A673 (cell line): ENCODE data around the gene CBL. TPM values are rescaled to one million over a fixed set of nuclear protein-coding genes. Genes with fewer than 3 reads are reported as not detected.
"Not testable (repeated sequence)": the region's sequence is repeated elsewhere in the genome, so short reads cannot be mapped to it uniquely, and the experiment has no call there.

Experiments used
- BruUV-seq: library from RNA; stranded (reverse); fragments of 400-500 nt; replicated peaks from 2 replicates; lab custom pipeline; 2021; lab: Mats Ljungman, UMichigan
- CTCF ChIA-PET: fragments of 300-600 bp; sonication (Branson Sonifier 250); formaldehyde crosslinking; loops from one replicate; lab custom pipeline; 2022; ENCODE audit warnings: antibody characterized with exemption; lab: Charles Lee
- POLR2A ChIA-PET: fragments of 300-600 bp; sonication (Branson Sonifier 250); formaldehyde crosslinking; loops from one replicate; lab custom pipeline; 2022; ENCODE audit warnings: antibody characterized with exemption; ENCODE audit not compliant: low non-redundant PET; lab: Charles Lee
- DNase-seq: peaks from one replicate; pipeline ENCODE4 v3.0.0-alpha.2; 2015; ENCODE audit warnings: low spot score
- H3K27ac ChIP-seq: fragments of 200-600 bp; sonication (generic); 2 replicates; pipeline ENCODE4 v1.5.1; 2016; ENCODE audit warnings: mixed run types, low read depth, mild to moderate bottlenecking, mixed read lengths, antibody characterized with exemption, low read length; ENCODE audit not compliant: poor library complexity, severe bottlenecking
- H3K27me3 ChIP-seq: fragments of 200-600 bp; sonication (generic); replicated peaks from 2 replicates; pipeline ENCODE4 v1.6.1; 2017; ENCODE audit warnings: mixed run types, low read depth, mild to moderate bottlenecking, mixed read lengths, antibody characterized with exemption, low read length; ENCODE audit not compliant: insufficient read depth, poor library complexity
- H3K36me3 ChIP-seq: fragments of 200-600 bp; sonication (generic); 2 replicates; pipeline ENCODE4 v1.6.1; 2016; ENCODE audit warnings: mixed run types, mild to moderate bottlenecking, mixed read lengths, antibody characterized with exemption, low read length; ENCODE audit not compliant: insufficient read depth, poor library complexity, severe bottlenecking
- H3K4me1 ChIP-seq: fragments of 200-600 bp; sonication (generic); 2 replicates; pipeline ENCODE4 v1.6.1; 2017; ENCODE audit warnings: mixed run types, mild to moderate bottlenecking, mixed read lengths, antibody characterized with exemption, low read length; ENCODE audit not compliant: insufficient read depth, poor library complexity, severe bottlenecking
- H3K4me3 ChIP-seq: fragments of 200-600 bp; sonication (generic); 2 replicates; pipeline ENCODE4 v1.5.1; 2016; ENCODE audit warnings: low read depth, mixed run types, mild to moderate bottlenecking, mixed read lengths, low read length; ENCODE audit not compliant: poor library complexity, severe bottlenecking
- H3K9me3 ChIP-seq: fragments of 200-600 bp; sonication (generic); 2 replicates; pipeline ENCODE4 v1.6.1; 2016; ENCODE audit warnings: mixed run types, low read depth, mild to moderate bottlenecking, mixed read lengths, antibody characterized with exemption, low read length; ENCODE audit not compliant: poor library complexity, severe bottlenecking
- CTCF ChIP-seq: fragments of 300-800, 200-600 bp; sonication (generic); conservative IDR thresholded peaks from 2 replicates; pipeline ENCODE4 v1.5.1; 2017; ENCODE audit warnings: low read depth, mild to moderate bottlenecking, antibody characterized with exemption, low read length, moderate library complexity, mixed read lengths
- EZH2 ChIP-seq: fragments of 200-600 bp; sonication (generic); IDR thresholded peaks from 2 replicates; pipeline ENCODE4 v1.6.1; 2017; ENCODE audit warnings: borderline replicate concordance, low read depth, mild to moderate bottlenecking, mixed read lengths, antibody characterized with exemption, low read length; ENCODE audit not compliant: poor library complexity, severe bottlenecking
- intact Hi-C: fragments of 100-400 bp; cut with micrococcal nuclease; formaldehyde crosslinking; loops from one replicate; pipeline ENCODE4 v1.10.0; 2022; ENCODE audit not compliant: unreplicated experiment
- total RNA-seq: library from RNA; stranded (reverse); gene quantifications from 2 replicates; pipeline ENCODE4 v1.2.3, GENCODE V29; 2021

The CBL gene
- total RNA-seq, 1 experiment from 2014 or later: 40.7 TPM

GRCh38 chr11:119222891-119223290 is 16.8 kb downstream of the CBL start:
- intact Hi-C loops: no loop called here
- no peak for TF ChIP-seq CTCF
- TF ChIP-seq EZH2: no peak
- Histone ChIP-seq H3K27me3 (no peaks in the 10 kb centered on the region), H3K36me3 (no peaks in the 10 kb centered on the region), H3K9me3 (no peaks in the 10 kb centered on the region), H3K4me1 (no peaks in the 10 kb centered on the region), H3K4me3 (no peak overlapping the region), H3K27ac (no peak overlapping the region)
- POLR2A ChIA-PET: no interaction called here
- no peak for DNase-seq
- BruUV-seq: no TSS peak
- CTCF ChIA-PET: no interaction called here

- DNase-seq: no peak
- Histone ChIP-seq H3K4me3 (no peak overlapping the region), H3K36me3 (no peaks in the 10 kb centered on the region), H3K9me3 (no peaks in the 10 kb centered on the region), H3K4me1 (no peaks in the 10 kb centered on the region), H3K27me3 (no peaks in the 10 kb centered on the region), H3K27ac (no peak overlapping the region)
- no TSS peak for BruUV-seq
- ChIA-PET CTCF (no interaction called here), POLR2A (no interaction called here)
- TF ChIP-seq CTCF: no peak
- intact Hi-C loops: no loop called here
These were observed 17.7 kb downstream of the CBL start for GRCh38 chr11:119223856-119224255.

- POLR2A ChIA-PET, intact Hi-C loops: not testable (repeated sequence)
These were observed 22.6 kb downstream of the CBL start for GRCh38 chr11:119228535-119229287.

GRCh38 chr11:119229288-119229672 is 23.1 kb downstream of the CBL start:
- Histone ChIP-seq H3K36me3 (peaks cover 5% of the 10 kb centered on the region), H3K4me3 (no peak overlapping the region), H3K4me1 (no peaks in the 10 kb centered on the region), H3K27ac (no peak overlapping the region), H3K27me3 (no peaks in the 10 kb centered on the region), H3K9me3 (no peaks in the 10 kb centered on the region)
- no TSS peak for BruUV-seq
- ChIA-PET CTCF (no interaction called here), POLR2A (no interaction called here)
- TF ChIP-seq CTCF (no peak), EZH2 (no peak)
- intact Hi-C loops: no loop called here
- no peak for DNase-seq

More at GRCh38 chr11:119228535-119229287, 22.6 kb downstream of the CBL start:
- H3K27me3 ChIP-seq, H3K27ac ChIP-seq, BruUV-seq, DNase-seq, H3K36me3 ChIP-seq, H3K4me1 ChIP-seq, H3K4me3 ChIP-seq, CTCF ChIA-PET, H3K9me3 ChIP-seq: not testable (repeated sequence)
